Measurements from ENCODE around the gene PRPS1.

PRPS1 gene

DNA sequence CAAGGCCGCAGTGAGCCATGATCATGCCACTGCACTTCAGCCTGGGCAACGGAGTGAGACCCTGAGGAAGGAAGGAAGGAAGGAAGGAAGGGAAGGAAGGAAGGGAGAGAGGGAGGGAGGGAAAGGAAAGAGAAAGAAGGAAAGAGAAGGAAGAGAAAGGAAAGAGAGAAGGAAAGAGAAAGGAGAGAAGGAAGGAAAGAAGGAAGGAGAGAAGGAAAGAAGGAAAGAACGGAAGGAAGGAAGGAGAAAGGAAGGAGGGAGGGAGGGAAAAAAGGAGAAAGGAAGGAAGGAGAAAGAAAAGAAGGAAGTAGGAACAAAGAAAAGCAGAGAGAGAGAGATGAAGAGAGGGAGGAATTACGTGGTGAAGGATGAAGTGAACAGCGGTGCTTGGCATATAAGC, 30.4 kb downstream of the PRPS1 start (continued):
- TF ChIP-seq GLIS3 (CRISPR knock-in tag; IDR thresholded peaks at IDR 0.05) (no peak), TOX (CRISPR knock-in tag; IDR thresholded peaks at IDR 0.05; ENCODE audit: borderline replicate concordance) (no peak), RARB (CRISPR knock-in tag; IDR thresholded peaks at IDR 0.05) (no peak)

DNA sequence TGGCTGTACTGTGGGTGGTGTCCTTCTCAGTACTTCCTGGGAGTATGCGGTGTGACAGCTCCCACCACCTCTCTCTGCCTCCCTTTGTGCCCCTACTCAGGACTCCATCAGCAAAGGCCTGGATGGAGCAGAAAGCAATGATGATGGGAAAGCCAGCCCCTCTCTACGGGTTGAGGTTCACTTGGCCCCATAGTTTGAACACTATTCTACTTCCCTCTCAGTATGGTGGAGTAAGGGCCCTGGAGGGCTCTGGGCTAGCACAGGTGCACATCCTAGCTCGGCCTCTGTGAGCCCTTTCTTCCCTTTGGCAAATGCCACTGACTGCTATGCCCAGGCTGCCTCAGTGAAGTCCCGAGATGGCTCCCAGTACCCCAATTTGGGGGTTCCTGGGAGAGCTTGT, 31.0 kb downstream of the PRPS1 start:
- no peak; the same call in 2 of the 3 replicates for ATAC-seq
- TF ChIP-seq ZNF565 (CRISPR knock-in tag; conservative IDR thresholded peaks at IDR 0.05; ENCODE audit: low read depth) (no peak), TCF4 (CRISPR knock-in tag; IDR thresholded peaks at IDR 0.05; ENCODE audit: borderline replicate concordance) (no peak), ZNF8 (CRISPR knock-in tag; IDR thresholded peaks at IDR 0.05) (no peak), ARNTL (CRISPR knock-in tag; IDR thresholded peaks at IDR 0.05; ENCODE audit: borderline replicate concordance, low read depth) (no peak), ZFP3 (CRISPR knock-in tag; IDR thresholded peaks at IDR 0.05) (no peak), TOX (CRISPR knock-in tag; IDR thresholded peaks at IDR 0.05; ENCODE audit: borderline replicate concordance) (no peak), CSDC2 (CRISPR knock-in tag; IDR thresholded peaks at IDR 0.05) (no peak), ISL1 (CRISPR knock-in tag; IDR thresholded peaks at IDR 0.05) (no peak), OSR1 (CRISPR knock-in tag; IDR thresholded peaks at IDR 0.05) (no peak), GLIS3 (CRISPR knock-in tag; IDR thresholded peaks at IDR 0.05) (no peak), ESRRG (CRISPR knock-in tag; IDR thresholded peaks at IDR 0.05) (no peak), PPARA (CRISPR knock-in tag; IDR thresholded peaks at IDR 0.05; ENCODE audit: borderline replicate concordance) (no peak)
- TF ChIP-seq, protein P1, sequence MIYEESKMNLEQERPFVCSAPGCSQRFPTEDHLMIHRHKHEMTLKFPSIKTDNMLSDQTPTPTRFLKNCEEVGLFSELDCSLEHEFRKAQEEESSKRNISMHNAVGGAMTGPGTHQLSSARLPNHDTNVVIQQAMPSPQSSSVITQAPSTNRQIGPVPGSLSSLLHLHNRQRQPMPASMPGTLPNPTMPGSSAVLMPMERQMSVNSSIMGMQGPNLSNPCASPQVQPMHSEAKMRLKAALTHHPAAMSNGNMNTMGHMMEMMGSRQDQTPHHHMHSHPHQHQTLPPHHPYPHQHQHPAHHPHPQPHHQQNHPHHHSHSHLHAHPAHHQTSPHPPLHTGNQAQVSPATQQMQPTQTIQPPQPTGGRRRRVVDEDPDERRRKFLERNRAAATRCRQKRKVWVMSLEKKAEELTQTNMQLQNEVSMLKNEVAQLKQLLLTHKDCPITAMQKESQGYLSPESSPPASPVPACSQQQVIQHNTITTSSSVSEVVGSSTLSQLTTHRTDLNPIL (CRISPR knock-in tag; IDR thresholded peaks at IDR 0.05; ENCODE audit: low read depth) = no peak
- TF ChIP-seq, protein P2, sequence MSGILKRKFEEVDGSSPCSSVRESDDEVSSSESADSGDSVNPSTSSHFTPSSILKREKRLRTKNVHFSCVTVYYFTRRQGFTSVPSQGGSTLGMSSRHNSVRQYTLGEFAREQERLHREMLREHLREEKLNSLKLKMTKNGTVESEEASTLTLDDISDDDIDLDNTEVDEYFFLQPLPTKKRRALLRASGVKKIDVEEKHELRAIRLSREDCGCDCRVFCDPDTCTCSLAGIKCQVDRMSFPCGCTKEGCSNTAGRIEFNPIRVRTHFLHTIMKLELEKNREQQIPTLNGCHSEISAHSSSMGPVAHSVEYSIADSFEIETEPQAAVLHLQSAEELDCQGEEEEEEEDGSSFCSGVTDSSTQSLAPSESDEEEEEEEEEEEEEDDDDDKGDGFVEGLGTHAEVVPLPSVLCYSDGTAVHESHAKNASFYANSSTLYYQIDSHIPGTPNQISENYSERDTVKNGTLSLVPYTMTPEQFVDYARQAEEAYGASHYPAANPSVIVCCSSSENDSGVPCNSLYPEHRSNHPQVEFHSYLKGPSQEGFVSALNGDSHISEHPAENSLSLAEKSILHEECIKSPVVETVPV (CRISPR knock-in tag; IDR thresholded peaks at IDR 0.05) = no peak
- TF ChIP-seq, protein P3, sequence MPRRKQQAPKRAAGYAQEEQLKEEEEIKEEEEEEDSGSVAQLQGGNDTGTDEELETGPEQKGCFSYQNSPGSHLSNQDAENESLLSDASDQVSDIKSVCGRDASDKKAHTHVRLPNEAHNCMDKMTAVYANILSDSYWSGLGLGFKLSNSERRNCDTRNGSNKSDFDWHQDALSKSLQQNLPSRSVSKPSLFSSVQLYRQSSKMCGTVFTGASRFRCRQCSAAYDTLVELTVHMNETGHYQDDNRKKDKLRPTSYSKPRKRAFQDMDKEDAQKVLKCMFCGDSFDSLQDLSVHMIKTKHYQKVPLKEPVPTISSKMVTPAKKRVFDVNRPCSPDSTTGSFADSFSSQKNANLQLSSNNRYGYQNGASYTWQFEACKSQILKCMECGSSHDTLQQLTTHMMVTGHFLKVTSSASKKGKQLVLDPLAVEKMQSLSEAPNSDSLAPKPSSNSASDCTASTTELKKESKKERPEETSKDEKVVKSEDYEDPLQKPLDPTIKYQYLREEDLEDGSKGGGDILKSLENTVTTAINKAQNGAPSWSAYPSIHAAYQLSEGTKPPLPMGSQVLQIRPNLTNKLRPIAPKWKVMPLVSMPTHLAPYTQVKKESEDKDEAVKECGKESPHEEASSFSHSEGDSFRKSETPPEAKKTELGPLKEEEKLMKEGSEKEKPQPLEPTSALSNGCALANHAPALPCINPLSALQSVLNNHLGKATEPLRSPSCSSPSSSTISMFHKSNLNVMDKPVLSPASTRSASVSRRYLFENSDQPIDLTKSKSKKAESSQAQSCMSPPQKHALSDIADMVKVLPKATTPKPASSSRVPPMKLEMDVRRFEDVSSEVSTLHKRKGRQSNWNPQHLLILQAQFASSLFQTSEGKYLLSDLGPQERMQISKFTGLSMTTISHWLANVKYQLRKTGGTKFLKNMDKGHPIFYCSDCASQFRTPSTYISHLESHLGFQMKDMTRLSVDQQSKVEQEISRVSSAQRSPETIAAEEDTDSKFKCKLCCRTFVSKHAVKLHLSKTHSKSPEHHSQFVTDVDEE (CRISPR knock-in tag; IDR thresholded peaks at IDR 0.05) = no peak
- TF ChIP-seq, protein P4, sequence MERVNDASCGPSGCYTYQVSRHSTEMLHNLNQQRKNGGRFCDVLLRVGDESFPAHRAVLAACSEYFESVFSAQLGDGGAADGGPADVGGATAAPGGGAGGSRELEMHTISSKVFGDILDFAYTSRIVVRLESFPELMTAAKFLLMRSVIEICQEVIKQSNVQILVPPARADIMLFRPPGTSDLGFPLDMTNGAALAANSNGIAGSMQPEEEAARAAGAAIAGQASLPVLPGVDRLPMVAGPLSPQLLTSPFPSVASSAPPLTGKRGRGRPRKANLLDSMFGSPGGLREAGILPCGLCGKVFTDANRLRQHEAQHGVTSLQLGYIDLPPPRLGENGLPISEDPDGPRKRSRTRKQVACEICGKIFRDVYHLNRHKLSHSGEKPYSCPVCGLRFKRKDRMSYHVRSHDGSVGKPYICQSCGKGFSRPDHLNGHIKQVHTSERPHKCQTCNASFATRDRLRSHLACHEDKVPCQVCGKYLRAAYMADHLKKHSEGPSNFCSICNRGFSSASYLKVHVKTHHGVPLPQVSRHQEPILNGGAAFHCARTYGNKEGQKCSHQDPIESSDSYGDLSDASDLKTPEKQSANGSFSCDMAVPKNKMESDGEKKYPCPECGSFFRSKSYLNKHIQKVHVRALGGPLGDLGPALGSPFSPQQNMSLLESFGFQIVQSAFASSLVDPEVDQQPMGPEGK (CRISPR knock-in tag; IDR thresholded peaks at IDR 0.05; ENCODE audit: borderline replicate concordance) = no peak

DNA sequence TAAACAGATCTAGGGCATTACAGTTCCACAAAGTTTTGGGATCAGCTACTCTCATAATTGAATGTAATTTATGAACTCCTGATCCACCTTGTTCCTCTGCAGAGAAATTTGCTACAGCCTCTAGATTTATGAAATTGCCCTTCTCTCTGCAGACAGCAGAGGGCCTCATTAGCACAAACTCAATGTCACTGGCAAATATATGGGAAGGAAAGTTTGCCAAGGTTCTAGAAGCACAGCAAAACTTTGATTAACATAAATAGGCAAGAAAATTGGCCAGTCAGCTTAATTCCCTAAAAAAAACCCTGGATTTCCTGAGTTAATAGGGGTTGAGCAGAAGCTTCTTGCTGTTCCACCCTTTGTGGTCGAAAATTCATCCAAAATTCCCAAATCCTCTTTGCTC, 31.5 kb downstream of the PRPS1 start:
- peak; percentile 72 for ATAC-seq
- TF ChIP-seq RARB (CRISPR knock-in tag; IDR thresholded peaks at IDR 0.05) (no peak), ISL1 (CRISPR knock-in tag; IDR thresholded peaks at IDR 0.05) (no peak), CSDC2 (CRISPR knock-in tag; IDR thresholded peaks at IDR 0.05) (no peak)

DNA sequence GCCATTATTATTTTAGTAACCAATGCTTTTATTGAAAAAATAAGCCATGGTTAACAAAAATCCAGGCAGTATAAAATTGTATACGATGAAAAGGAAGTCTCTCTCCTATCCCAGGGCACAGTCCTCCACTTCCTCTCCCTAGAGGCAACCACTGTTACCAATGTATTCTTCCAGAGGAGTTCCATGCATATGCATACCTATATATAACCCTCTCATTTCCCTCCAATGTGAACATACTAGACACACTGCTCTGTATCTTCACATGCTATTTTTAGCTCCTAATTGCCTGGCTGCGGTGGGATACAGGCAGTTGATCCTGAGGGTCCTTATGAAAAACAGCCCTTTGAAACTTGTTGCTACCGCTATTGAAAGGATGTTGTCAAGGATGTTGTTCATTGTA, 33.8 kb downstream of the PRPS1 start:
- ATAC-seq = no peak
- TF ChIP-seq, protein P1 (CRISPR knock-in tag; IDR thresholded peaks at IDR 0.05; ENCODE audit: low read depth) = no peak
- TF ChIP-seq SNAI2 (CRISPR knock-in tag; IDR thresholded peaks at IDR 0.05) (no peak), RARB (CRISPR knock-in tag; IDR thresholded peaks at IDR 0.05) (no peak), GLIS3 (CRISPR knock-in tag; IDR thresholded peaks at IDR 0.05) (no peak), TCF4 (CRISPR knock-in tag; IDR thresholded peaks at IDR 0.05; ENCODE audit: borderline replicate concordance) (no peak), TOX (CRISPR knock-in tag; IDR thresholded peaks at IDR 0.05; ENCODE audit: borderline replicate concordance) (no peak), ZNF565 (CRISPR knock-in tag; conservative IDR thresholded peaks at IDR 0.05; ENCODE audit: low read depth) (no peak), ZFP3 (CRISPR knock-in tag; IDR thresholded peaks at IDR 0.05) (no peak), OSR1 (CRISPR knock-in tag; IDR thresholded peaks at IDR 0.05) (no peak), ZC3H10 (CRISPR knock-in tag; IDR thresholded peaks at IDR 0.05) (no peak), ESRRG (CRISPR knock-in tag; IDR thresholded peaks at IDR 0.05) (no peak)
- TF ChIP-seq, protein P5, sequence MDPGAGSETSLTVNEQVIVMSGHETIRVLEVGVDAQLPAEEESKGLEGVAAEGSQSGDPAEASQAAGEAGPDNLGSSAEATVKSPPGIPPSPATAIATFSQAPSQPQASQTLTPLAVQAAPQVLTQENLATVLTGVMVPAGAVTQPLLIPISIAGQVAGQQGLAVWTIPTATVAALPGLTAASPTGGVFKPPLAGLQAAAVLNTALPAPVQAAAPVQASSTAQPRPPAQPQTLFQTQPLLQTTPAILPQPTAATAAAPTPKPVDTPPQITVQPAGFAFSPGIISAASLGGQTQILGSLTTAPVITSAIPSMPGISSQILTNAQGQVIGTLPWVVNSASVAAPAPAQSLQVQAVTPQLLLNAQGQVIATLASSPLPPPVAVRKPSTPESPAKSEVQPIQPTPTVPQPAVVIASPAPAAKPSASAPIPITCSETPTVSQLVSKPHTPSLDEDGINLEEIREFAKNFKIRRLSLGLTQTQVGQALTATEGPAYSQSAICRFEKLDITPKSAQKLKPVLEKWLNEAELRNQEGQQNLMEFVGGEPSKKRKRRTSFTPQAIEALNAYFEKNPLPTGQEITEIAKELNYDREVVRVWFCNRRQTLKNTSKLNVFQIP (CRISPR knock-in tag; IDR thresholded peaks at IDR 0.05; ENCODE audit: borderline replicate concordance, low read depth) = no peak
- TF ChIP-seq, protein P4 (CRISPR knock-in tag; IDR thresholded peaks at IDR 0.05; ENCODE audit: borderline replicate concordance) = no peak
